T-helper 9 cell (primary cell): ENCODE data around the gene SAMHD1.

Source experiments
- DNase-seq: peaks from one replicate; pipeline ENCODE4 v3.0.0-alpha.2; 2020

Gene SAMHD1

GRCh38 chr20:36871640-36872570, 79.6 kb downstream of the SAMHD1 start:
- DNase-seq = no peak

GRCh38 chr20:36866681-36867495, 84.6 kb downstream of the SAMHD1 start:
- no peak for DNase-seq

- no peak for DNase-seq
Observed at GRCh38 chr20:36866164-36866563, 85.3 kb downstream of the SAMHD1 start.

GRCh38 chr20:36865861-36866149, 85.7 kb downstream of the SAMHD1 start:
- DNase-seq = no peak

- no peak for DNase-seq
Observed at GRCh38 chr20:36865076-36865860, 86.2 kb downstream of the SAMHD1 start.

GRCh38 chr20:36862857-36863668, 88.4 kb downstream of the SAMHD1 start:
- no peak for DNase-seq

- no peak for DNase-seq
Observed at GRCh38 chr20:36861875-36862801, 89.4 kb downstream of the SAMHD1 start.

- no peak for DNase-seq
Observed at GRCh38 chr20:36861625-36861874, 90.0 kb downstream of the SAMHD1 start.

GRCh38 chr20:36860811-36861624, 90.5 kb downstream of the SAMHD1 start:
- DNase-seq = no peak

- no peak for DNase-seq
Observed at GRCh38 chr20:36860339-36860738, 91.2 kb downstream of the SAMHD1 start.

- DNase-seq = no peak
Observed at GRCh38 chr20:36859700-36860330, 91.7 kb downstream of the SAMHD1 start.

- DNase-seq = no peak
Observed at GRCh38 chr20:36859282-36859555, 92.3 kb downstream of the SAMHD1 start.

GRCh38 chr20:36856691-36857635, 94.5 kb downstream of the SAMHD1 start:
- DNase-seq = no peak

- no peak for DNase-seq
Observed at GRCh38 chr20:36856195-36856594, 95.3 kb downstream of the SAMHD1 start.

GRCh38 chr20:36855241-36855657, 96.3 kb downstream of the SAMHD1 start:
- DNase-seq = no peak

GRCh38 chr20:36854348-36855240, 96.9 kb downstream of the SAMHD1 start:
- DNase-seq = no peak

- no peak for DNase-seq
Observed at GRCh38 chr20:36852187-36852586, 99.3 kb downstream of the SAMHD1 start.

- DNase-seq = no peak
Observed at GRCh38 chr20:36851490-36851889, 100.0 kb downstream of the SAMHD1 start.
